ENCODE data around the gene CHD6. TPM values are rescaled to one million over a fixed set of nuclear protein-coding genes. Genes with fewer than 3 reads are reported as not detected.

The CHD6 gene
- total and polyA plus RNA-seq, 2 experiments from 2014 or later = 41.0 to 158 TPM

DNA sequence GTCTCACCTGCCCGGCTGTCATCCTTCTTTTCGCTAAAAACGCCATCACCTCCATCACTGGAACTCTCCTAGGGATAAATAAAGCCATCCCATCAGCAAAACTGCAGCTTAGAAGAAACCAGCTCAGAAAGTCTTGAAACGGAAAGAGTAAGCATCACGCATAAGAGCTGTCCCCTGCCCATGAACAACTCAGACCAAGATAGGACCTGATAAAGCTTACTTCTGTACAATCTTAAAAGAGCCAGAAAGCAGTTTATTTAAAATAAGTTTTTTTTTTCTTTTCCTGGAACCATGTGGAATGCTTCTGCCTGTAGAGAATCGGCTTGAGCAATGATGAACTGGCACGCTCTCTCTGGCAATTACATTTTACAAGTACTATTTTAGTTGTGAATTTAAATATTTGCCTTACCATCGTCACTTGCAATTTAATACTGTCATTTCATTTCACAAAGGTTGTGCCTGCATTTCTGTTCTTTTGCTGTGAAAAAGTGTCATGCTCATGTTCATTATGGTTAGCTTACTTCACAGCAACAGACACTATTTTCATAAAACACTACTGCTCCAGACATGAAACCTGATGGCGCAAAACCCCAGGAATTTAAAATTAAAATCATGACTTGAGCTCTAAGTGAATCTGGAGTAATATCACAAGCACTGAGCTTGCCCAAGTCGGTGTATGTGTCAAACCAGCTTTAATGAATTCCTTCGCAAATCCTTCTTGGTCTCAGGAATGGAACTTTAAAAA lies 191.9 kb downstream of the CHD6 start:
- Mint-ChIP-seq H3K9me3 (no peaks in the 10 kb centered on the region), H3K4me3 (no peak overlapping the region), H3K36me3 (ENCODE audit: low read depth) (peaks cover 61% of the 10 kb centered on the region), H3K27me3 (ENCODE audit: insufficient read depth, low read depth, poor library complexity) (no peaks in the 10 kb centered on the region), H3K27ac (no peak overlapping the region), H3K4me1 (no peaks in the 10 kb centered on the region)
- DNase-seq (ENCODE audit: low spot score) = no peak
- Histone ChIP-seq H3K4me1 (ENCODE audit: insufficient read depth) (peaks cover 4% of the 10 kb centered on the region; the same call in 1 of the 2 replicates), H3K79me2 (replicated peaks; ENCODE audit: insufficient read depth) (no peaks in the 10 kb centered on the region), H3K4me2 (no peak overlapping the region), H3K4me3 (no peak overlapping the region), H4K20me1 (replicated peaks; ENCODE audit: insufficient read depth) (0 out of 2 replicates have a peak, but pooled peaks cover 4% of the 10 kb centered on the region), H3K27me3 (ENCODE audit: insufficient read depth) (no peaks in the 10 kb centered on the region), H2AFZ (no peak overlapping the region), H3K36me3 (ENCODE audit: insufficient read depth) (peaks cover 31% of the 10 kb centered on the region), H3K27ac (ENCODE audit: low read depth) (no peak overlapping the region), H3F3A (replicated peaks; ENCODE audit: low read depth) (no peaks in the 10 kb centered on the region), H3K9me2 (ENCODE audit: insufficient read depth) (no peaks in the 10 kb centered on the region)
- no peak for ATAC-seq
- TF ChIP-seq ZNF331 (CRISPR knock-in tag; IDR thresholded peaks at IDR 0.05; ENCODE audit: low read depth) (no peak), STAT1 (IDR thresholded peaks at IDR 0.05; ENCODE audit: unreplicated experiment) (no peak)
- TF ChIP-seq, protein P1, sequence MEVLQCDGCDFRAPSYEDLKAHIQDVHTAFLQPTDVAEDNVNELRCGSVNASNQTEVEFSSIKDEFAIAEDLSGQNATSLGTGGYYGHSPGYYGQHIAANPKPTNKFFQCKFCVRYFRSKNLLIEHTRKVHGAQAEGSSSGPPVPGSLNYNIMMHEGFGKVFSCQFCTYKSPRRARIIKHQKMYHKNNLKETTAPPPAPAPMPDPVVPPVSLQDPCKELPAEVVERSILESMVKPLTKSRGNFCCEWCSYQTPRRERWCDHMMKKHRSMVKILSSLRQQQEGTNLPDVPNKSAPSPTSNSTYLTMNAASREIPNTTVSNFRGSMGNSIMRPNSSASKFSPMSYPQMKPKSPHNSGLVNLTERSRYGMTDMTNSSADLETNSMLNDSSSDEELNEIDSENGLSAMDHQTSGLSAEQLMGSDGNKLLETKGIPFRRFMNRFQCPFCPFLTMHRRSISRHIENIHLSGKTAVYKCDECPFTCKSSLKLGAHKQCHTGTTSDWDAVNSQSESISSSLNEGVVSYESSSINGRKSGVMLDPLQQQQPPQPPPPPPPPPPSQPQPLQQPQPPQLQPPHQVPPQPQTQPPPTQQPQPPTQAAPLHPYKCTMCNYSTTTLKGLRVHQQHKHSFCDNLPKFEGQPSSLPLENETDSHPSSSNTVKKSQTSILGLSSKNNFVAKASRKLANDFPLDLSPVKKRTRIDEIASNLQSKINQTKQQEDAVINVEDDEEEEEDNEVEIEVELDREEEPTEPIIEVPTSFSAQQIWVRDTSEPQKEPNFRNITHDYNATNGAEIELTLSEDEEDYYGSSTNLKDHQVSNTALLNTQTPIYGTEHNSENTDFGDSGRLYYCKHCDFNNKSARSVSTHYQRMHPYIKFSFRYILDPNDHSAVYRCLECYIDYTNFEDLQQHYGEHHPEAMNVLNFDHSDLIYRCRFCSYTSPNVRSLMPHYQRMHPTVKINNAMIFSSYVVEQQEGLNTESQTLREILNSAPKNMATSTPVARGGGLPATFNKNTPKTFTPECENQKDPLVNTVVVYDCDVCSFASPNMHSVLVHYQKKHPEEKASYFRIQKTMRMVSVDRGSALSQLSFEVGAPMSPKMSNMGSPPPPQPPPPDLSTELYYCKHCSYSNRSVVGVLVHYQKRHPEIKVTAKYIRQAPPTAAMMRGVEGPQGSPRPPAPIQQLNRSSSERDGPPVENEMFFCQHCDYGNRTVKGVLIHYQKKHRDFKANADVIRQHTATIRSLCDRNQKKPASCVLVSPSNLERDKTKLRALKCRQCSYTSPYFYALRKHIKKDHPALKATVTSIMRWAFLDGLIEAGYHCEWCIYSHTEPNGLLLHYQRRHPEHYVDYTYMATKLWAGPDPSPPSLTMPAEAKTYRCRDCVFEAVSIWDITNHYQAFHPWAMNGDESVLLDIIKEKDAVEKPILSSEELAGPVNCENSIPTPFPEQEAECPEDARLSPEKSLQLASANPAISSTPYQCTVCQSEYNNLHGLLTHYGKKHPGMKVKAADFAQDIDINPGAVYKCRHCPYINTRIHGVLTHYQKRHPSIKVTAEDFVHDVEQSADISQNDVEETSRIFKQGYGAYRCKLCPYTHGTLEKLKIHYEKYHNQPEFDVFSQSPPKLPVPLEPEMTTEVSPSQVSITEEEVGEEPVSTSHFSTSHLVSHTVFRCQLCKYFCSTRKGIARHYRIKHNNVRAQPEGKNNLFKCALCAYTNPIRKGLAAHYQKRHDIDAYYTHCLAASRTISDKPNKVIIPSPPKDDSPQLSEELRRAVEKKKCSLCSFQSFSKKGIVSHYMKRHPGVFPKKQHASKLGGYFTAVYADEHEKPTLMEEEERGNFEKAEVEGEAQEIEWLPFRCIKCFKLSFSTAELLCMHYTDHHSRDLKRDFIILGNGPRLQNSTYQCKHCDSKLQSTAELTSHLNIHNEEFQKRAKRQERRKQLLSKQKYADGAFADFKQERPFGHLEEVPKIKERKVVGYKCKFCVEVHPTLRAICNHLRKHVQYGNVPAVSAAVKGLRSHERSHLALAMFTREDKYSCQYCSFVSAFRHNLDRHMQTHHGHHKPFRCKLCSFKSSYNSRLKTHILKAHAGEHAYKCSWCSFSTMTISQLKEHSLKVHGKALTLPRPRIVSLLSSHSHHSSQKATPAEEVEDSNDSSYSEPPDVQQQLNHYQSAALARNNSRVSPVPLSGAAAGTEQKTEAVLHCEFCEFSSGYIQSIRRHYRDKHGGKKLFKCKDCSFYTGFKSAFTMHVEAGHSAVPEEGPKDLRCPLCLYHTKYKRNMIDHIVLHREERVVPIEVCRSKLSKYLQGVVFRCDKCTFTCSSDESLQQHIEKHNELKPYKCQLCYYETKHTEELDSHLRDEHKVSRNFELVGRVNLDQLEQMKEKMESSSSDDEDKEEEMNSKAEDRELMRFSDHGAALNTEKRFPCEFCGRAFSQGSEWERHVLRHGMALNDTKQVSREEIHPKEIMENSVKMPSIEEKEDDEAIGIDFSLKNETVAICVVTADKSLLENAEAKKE (CRISPR knock-in tag; IDR thresholded peaks at IDR 0.05) = no peak

GRCh38 chr20:41425180-41425884 lies 192.8 kb downstream of the CHD6 start:
- Histone ChIP-seq H3K4me3 (no peak overlapping the region), H2AFZ (no peak overlapping the region), H3K36me3 (ENCODE audit: insufficient read depth) (peaks cover 39% of the 10 kb centered on the region), H3F3A (replicated peaks; ENCODE audit: low read depth) (no peaks in the 10 kb centered on the region), H3K79me2 (replicated peaks; ENCODE audit: insufficient read depth) (no peaks in the 10 kb centered on the region), H3K4me1 (ENCODE audit: insufficient read depth) (peaks cover 4% of the 10 kb centered on the region; the same call in 1 of the 2 replicates), H4K20me1 (replicated peaks; ENCODE audit: insufficient read depth) (peaks cover 4% of the 10 kb centered on the region; the same call in 1 of the 2 replicates), H3K4me2 (no peak overlapping the region), H3K9me2 (ENCODE audit: insufficient read depth) (no peaks in the 10 kb centered on the region), H3K27ac (ENCODE audit: low read depth) (no peak overlapping the region), H3K27me3 (ENCODE audit: insufficient read depth) (no peaks in the 10 kb centered on the region)
- ATAC-seq (no peak), DNase-seq (ENCODE audit: low spot score) (no peak)
- H3K4me3 Mint-ChIP-seq = no peak overlapping the region
- peaks cover 67% of the 10 kb centered on the region for H3K36me3 Mint-ChIP-seq (ENCODE audit: low read depth)
- no peaks in the 10 kb centered on the region for H3K4me1 Mint-ChIP-seq
- H3K9me3 Mint-ChIP-seq = no peaks in the 10 kb centered on the region; the same call in 2 of the 3 replicates
- H3K27ac Mint-ChIP-seq = no peak overlapping the region; the same call in 1 of the 2 replicates
- no peaks in the 10 kb centered on the region for H3K27me3 Mint-ChIP-seq (ENCODE audit: insufficient read depth, low read depth, poor library complexity)
- TF ChIP-seq, protein P1 (CRISPR knock-in tag; IDR thresholded peaks at IDR 0.05) = no peak
